ENCODE results near the gene PAXX. TPM values are rescaled to one million over a fixed set of nuclear protein-coding genes. Genes with fewer than 3 reads are reported as not detected.

Gene PAXX
- total RNA-seq, 5 donors from 2014 or later (not counting 1 experiment from before 2014, with no cell fraction given): 81.3 to 173 (median 127) TPM

- 88% methylated on average over 24 of the region's 30 CpGs for WGBS (ENCODE audit: insufficient coverage)
- ChIA-PET CTCF (interaction anchor here in 1 of 2 donors (0.6 kb wide), 1 partner anchor 46 kb away, joined by 6 read pairs; no protein-coding TSS in a partner anchor), POLR2A (interaction anchor here in 1 of 2 donors (0.6 kb wide), 1 partner anchor 54 kb away, joined by 6 read pairs; no protein-coding TSS in a partner anchor)
- no peak overlapping the region for H3K27ac Mint-ChIP-seq
- peaks cover 15 to 23% of the 10 kb centered on the region in 2 donors for H3K36me3 ChIP-seq (ENCODE audit: control insufficient read depth in 2 of 2, extremely low read depth in 1 of 2, insufficient read depth in 1 of 2, low read length in 1 of 2)
- H3K4me3 Mint-ChIP-seq: peak overlapping the region in 1 of 3 donors; percentile 73
- ATAC-seq (replicated peaks in 1 of 4): no peak
- H3K4me1 ChIP-seq (ENCODE audit: control insufficient read depth in 1 of 2, extremely low read depth in 1 of 2, insufficient read depth in 2 of 2, low read length in 2 of 2): peaks cover 7 to 71% of the 10 kb centered on the region in 2 experiments
- no peaks in the 10 kb centered on the region for H3K27me3 Mint-ChIP-seq
- H3K9me3 Mint-ChIP-seq: no peaks in the 10 kb centered on the region
- no peak for DNase-seq
- H3K27ac ChIP-seq (ENCODE audit: low read length): no peak overlapping the region
- peaks cover 9% of the 10 kb centered on the region for H3K36me3 Mint-ChIP-seq
- peaks cover 12 to 28% (median 12%) of the 10 kb centered on the region in 3 donors for H3K4me1 Mint-ChIP-seq
- no peaks in the 10 kb centered on the region for H3K27me3 ChIP-seq (replicated peaks in 1 of 2; ENCODE audit: control insufficient read depth in 2 of 2, extremely low read depth in 1 of 2, insufficient read depth in 2 of 2, low read length in 1 of 2)
- no peaks in the 10 kb centered on the region for H3K9me3 ChIP-seq
- no peak overlapping the region for H3K4me3 ChIP-seq (ENCODE audit: control insufficient read depth in 1 of 2, extremely low read depth in 1 of 2, low read length in 1 of 2)
These were observed 46.6 kb upstream of the PAXX start for GRCh38 chr9:136945333-136946227.

GRCh38 chr9:136946228-136947027 lies 45.8 kb upstream of the PAXX start:
- no peak for ATAC-seq (replicated peaks in 1 of 4)
- Mint-ChIP-seq H3K4me1 (peaks cover 12 to 30% (median 13%) of the 10 kb centered on the region in 3 donors), H3K9me3 (no peaks in the 10 kb centered on the region), H3K4me3 (no peak overlapping the region), H3K27me3 (no peaks in the 10 kb centered on the region), H3K36me3 (peaks cover 5% of the 10 kb centered on the region), H3K27ac (no peak overlapping the region)
- H3K4me3 ChIP-seq (ENCODE audit: control insufficient read depth in 1 of 2, extremely low read depth in 1 of 2, low read length in 1 of 2): no peak overlapping the region
- H3K36me3 ChIP-seq (ENCODE audit: control insufficient read depth in 2 of 2, extremely low read depth in 1 of 2, insufficient read depth in 1 of 2, low read length in 1 of 2): peaks cover 7 to 15% of the 10 kb centered on the region in 2 donors
- no peaks in the 10 kb centered on the region for H3K27me3 ChIP-seq (replicated peaks in 1 of 2; ENCODE audit: control insufficient read depth in 2 of 2, extremely low read depth in 1 of 2, insufficient read depth in 2 of 2, low read length in 1 of 2)
- WGBS (ENCODE audit: insufficient coverage): 93% methylated on average over 23 of the region's 27 CpGs
- ChIA-PET POLR2A (interaction anchor here in 1 of 2 donors (0.6 kb wide), 1 partner anchor 55 kb away, joined by 6 read pairs; no protein-coding TSS in a partner anchor), CTCF (interaction anchor here in 1 of 2 donors (0.6 kb wide), 1 partner anchor 45 kb away, joined by 6 read pairs; no protein-coding TSS in a partner anchor)
- no peak overlapping the region for H3K27ac ChIP-seq (ENCODE audit: low read length)
- H3K9me3 ChIP-seq: no peaks in the 10 kb centered on the region
- DNase-seq: no peak
- H3K4me1 ChIP-seq (ENCODE audit: control insufficient read depth in 1 of 2, extremely low read depth in 1 of 2, insufficient read depth in 2 of 2, low read length in 2 of 2): peaks cover 7 to 73% of the 10 kb centered on the region in 2 experiments

- no peak overlapping the region for H3K27ac Mint-ChIP-seq
These were observed 45.0 kb upstream of the PAXX start for GRCh38 chr9:136947028-136947891.

GRCh38 chr9:136947955-136948510 lies 44.2 kb upstream of the PAXX start:
- DNase-seq (peak in 1 of 35 experiments; percentile 40), ATAC-seq (replicated peaks in 1 of 4) (no peak)
- no peaks in the 10 kb centered on the region for H3K36me3 ChIP-seq (ENCODE audit: control insufficient read depth in 2 of 2, extremely low read depth in 1 of 2, insufficient read depth in 1 of 2, low read length in 1 of 2)
- ChIA-PET POLR2A (no interaction called here), CTCF (interaction anchor here (0.9 to 1.6 kb wide), 5 partner anchors 81 to 90 kb away, joined by 3 to 19 read pairs (median 4); partner anchors contain the start of gene FUT7 (in 1 of the 2))
- H3K4me3 ChIP-seq (ENCODE audit: control insufficient read depth in 1 of 2, extremely low read depth in 1 of 2, low read length in 1 of 2): no peak overlapping the region
- no peaks in the 10 kb centered on the region for H3K27me3 ChIP-seq (replicated peaks in 1 of 2; ENCODE audit: control insufficient read depth in 2 of 2, extremely low read depth in 1 of 2, insufficient read depth in 2 of 2, low read length in 1 of 2)
- no peaks in the 10 kb centered on the region for H3K27me3 Mint-ChIP-seq
- H3K4me3 Mint-ChIP-seq: peak overlapping the region; percentile 17 to 81 (median 59)
- no peaks in the 10 kb centered on the region for H3K9me3 ChIP-seq
- no peaks in the 10 kb centered on the region for H3K36me3 Mint-ChIP-seq
- H3K9me3 Mint-ChIP-seq: no peaks in the 10 kb centered on the region
- H3K27ac Mint-ChIP-seq: peak overlapping the region; percentile 46 to 55
- no peak overlapping the region for H3K27ac ChIP-seq (ENCODE audit: low read length)
- peaks cover 9 to 25% (median 12%) of the 10 kb centered on the region in 3 donors for H3K4me1 Mint-ChIP-seq
- WGBS (ENCODE audit: insufficient coverage): 39% methylated on average over 5 of the region's 15 CpGs
- peaks cover 7 to 64% of the 10 kb centered on the region in 2 experiments for H3K4me1 ChIP-seq (ENCODE audit: control insufficient read depth in 1 of 2, extremely low read depth in 1 of 2, insufficient read depth in 2 of 2, low read length in 2 of 2)

More at GRCh38 chr9:136947028-136947891, 45.0 kb upstream of the PAXX start:
- H3K4me1 Mint-ChIP-seq: peaks cover 12 to 30% (median 13%) of the 10 kb centered on the region in 3 donors
- Histone ChIP-seq H3K27ac (ENCODE audit: low read length) (no peak overlapping the region), H3K4me1 (ENCODE audit: control insufficient read depth in 1 of 2, extremely low read depth in 1 of 2, insufficient read depth in 2 of 2, low read length in 2 of 2) (peaks cover 7 to 71% of the 10 kb centered on the region in 2 experiments), H3K27me3 (replicated peaks in 1 of 2; ENCODE audit: control insufficient read depth in 2 of 2, extremely low read depth in 1 of 2, insufficient read depth in 2 of 2, low read length in 1 of 2) (no peaks in the 10 kb centered on the region), H3K9me3 (no peaks in the 10 kb centered on the region), H3K36me3 (ENCODE audit: control insufficient read depth in 2 of 2, extremely low read depth in 1 of 2, insufficient read depth in 1 of 2, low read length in 1 of 2) (peaks cover 0 to 7% of the 10 kb centered on the region in 2 donors), H3K4me3 (ENCODE audit: control insufficient read depth in 1 of 2, extremely low read depth in 1 of 2, low read length in 1 of 2) (no peak overlapping the region)
- ATAC-seq (replicated peaks in 1 of 4) (no peak), DNase-seq (no peak)
- H3K4me3 Mint-ChIP-seq: no peak overlapping the region
- 84% methylated on average over 18 of the region's 26 CpGs for WGBS (ENCODE audit: insufficient coverage)
- no peaks in the 10 kb centered on the region for H3K27me3 Mint-ChIP-seq
- ChIA-PET POLR2A (no interaction called here), CTCF (interaction anchor here (1.1 to 1.6 kb wide), 3 partner anchors 82 to 91 kb away, joined by 4 to 19 read pairs (median 9); no protein-coding TSS in a partner anchor)
- no peaks in the 10 kb centered on the region for H3K9me3 Mint-ChIP-seq
- H3K36me3 Mint-ChIP-seq: no peaks in the 10 kb centered on the region

- POLR2A ChIA-PET: no interaction called here
- Histone ChIP-seq H3K9me3 (no peaks in the 10 kb centered on the region), H3K4me1 (ENCODE audit: control insufficient read depth in 1 of 2, extremely low read depth in 1 of 2, insufficient read depth in 2 of 2, low read length in 2 of 2) (peaks cover 5 to 55% of the 10 kb centered on the region in 2 experiments), H3K4me3 (ENCODE audit: control insufficient read depth in 1 of 2, extremely low read depth in 1 of 2, low read length in 1 of 2) (peak overlapping the region; percentile 52 to 65), H3K27me3 (replicated peaks in 1 of 2; ENCODE audit: control insufficient read depth in 2 of 2, extremely low read depth in 1 of 2, insufficient read depth in 2 of 2, low read length in 1 of 2) (no peaks in the 10 kb centered on the region), H3K36me3 (ENCODE audit: control insufficient read depth in 2 of 2, extremely low read depth in 1 of 2, insufficient read depth in 1 of 2, low read length in 1 of 2) (no peaks in the 10 kb centered on the region), H3K27ac (ENCODE audit: low read length) (peak overlapping the region; percentile 57)
- CTCF ChIA-PET: no interaction called here
- Mint-ChIP-seq H3K4me3 (peak overlapping the region; percentile 80 to 81 (median 81)), H3K27me3 (no peaks in the 10 kb centered on the region), H3K36me3 (no peaks in the 10 kb centered on the region), H3K27ac (peak overlapping the region; percentile 88 to 90), H3K4me1 (peaks cover 9 to 22% (median 12%) of the 10 kb centered on the region in 3 donors), H3K9me3 (no peaks in the 10 kb centered on the region)
- peak in 1 of 35 experiments; percentile 3 for DNase-seq
- WGBS (ENCODE audit: insufficient coverage): 12% methylated on average over 14 of the region's 22 CpGs
- peak in 2 of 4 experiments; percentile 0 to 5 for ATAC-seq (replicated peaks in 1 of 4)
These were observed 42.9 kb upstream of the PAXX start for GRCh38 chr9:136949239-136949816.
